K562 (cell line): Measurements from ENCODE around the gene CASKIN1. TPM values are rescaled to one million over a fixed set of nuclear protein-coding genes. Genes with fewer than 3 reads are reported as not detected.

Experiments
- ATAC-seq: fragments of 200-7000 bp; cut with Tn5 transposase; 3 replicates; pipeline ENCODE4 v1.9.1; 2020; ENCODE audit warnings: moderate library complexity
- BruUV-seq: library from RNA; stranded (reverse); fragments of 400-500 nt; replicated peaks from 2 replicates; lab custom pipeline; 2021; lab: Mats Ljungman, UMichigan
- CTCF ChIA-PET: fragments of 300-600 bp; formaldehyde crosslinking; extraction: SDS; loops from one replicate; lab custom pipeline; 2021; ENCODE audit warnings: low intra/inter-chr PET ratio; lab: Yijun Ruan, JAX
- POLR2A ChIA-PET: fragments of 300-600, 350-650 bp; sonication (Branson Sonifier 250); formaldehyde crosslinking; extraction: SDS; loops from one replicate; lab custom pipeline; 2021; ENCODE audit warnings: antibody characterized with exemption, inconsistent platforms; lab: Yijun Ruan, JAX
- DNase-seq, 4 experiments: peaks; one replicate each; pipeline versions ENCODE4 v3.0.0 to v3.0.0-alpha.2; 2011 to 2018; ENCODE audit warnings: low spot score in 3 of 4, mixed read lengths in 3 of 4; ENCODE audit errors: extremely low read depth in 1 of 4
- FAIRE-seq: peaks from 2 replicates; lab custom pipeline; 2011; peaks lifted over from hg19 to GRCh38; lab: Jason Lieb, UNC
- H2AFZ ChIP-seq: 2 replicates; pipeline ENCODE4 v1.6.0; 2011; ENCODE audit warnings: low read depth, low read length, control low read depth, inconsistent platforms
- H3K27ac ChIP-seq: fragments of 200-600 bp; 3 replicates; pipeline ENCODE4 v1.8.0; 2011; ENCODE audit warnings: low read depth, mild to moderate bottlenecking, control low read depth, inconsistent platforms, low read length, moderate library complexity, mixed read lengths; ENCODE audit errors: extremely low read depth
- H3K27me3 ChIP-seq, 2 experiments: fragments of 300-600 bp in 1 of 2; 2 replicates in 1 of 2; 3 replicates in 1 of 2; pipeline versions ENCODE4 v1.6.0 to v1.8.0; 2011; ENCODE audit warnings: inconsistent platforms in 2 of 2, low read length in 2 of 2, mild to moderate bottlenecking in 1 of 2, mixed read lengths in 1 of 2, moderate library complexity in 1 of 2; ENCODE audit not compliant: control insufficient read depth in 2 of 2, insufficient read depth in 2 of 2
- H3K36me3 ChIP-seq: fragments of 300-600 bp; 3 replicates; pipeline ENCODE4 v1.8.0; 2011; ENCODE audit warnings: mild to moderate bottlenecking, low read length, inconsistent platforms; ENCODE audit not compliant: control insufficient read depth, insufficient read depth
- H3K4me1 ChIP-seq, 2 experiments: fragments of 200-600 bp in 1 of 2; replicated peaks in 1 of 2; 2 replicates in 1 of 2; 3 replicates in 1 of 2; pipeline versions ENCODE4 v1.5.1 to v1.8.0; 2011; ENCODE audit warnings: inconsistent platforms in 2 of 2, low read length in 2 of 2, mild to moderate bottlenecking in 1 of 2, mixed read lengths in 1 of 2, moderate library complexity in 1 of 2; ENCODE audit not compliant: control insufficient read depth in 2 of 2, insufficient read depth in 2 of 2
- H3K4me2 ChIP-seq: 2 replicates; pipeline ENCODE4 v1.6.1; 2011; ENCODE audit warnings: low read length, control low read depth, inconsistent platforms, mixed read lengths; ENCODE audit not compliant: insufficient read depth
- H3K4me3 ChIP-seq: fragments of 200-600 bp; sonication (generic), shearing (Covaris generic); 2 replicates; pipeline ENCODE4 v1.5.1; 2016; ENCODE audit warnings: control low read depth, inconsistent platforms
- H3K79me2 ChIP-seq: fragments of 200-600 bp; 3 replicates; pipeline ENCODE4 v1.8.0; 2011; ENCODE audit warnings: low read length, inconsistent platforms; ENCODE audit not compliant: control insufficient read depth, insufficient read depth
- H3K9ac ChIP-seq, 2 experiments: 2 replicates each; pipeline versions ENCODE4 v1.6.0 to v1.6.1; 2011; ENCODE audit warnings: low read depth in 2 of 2, low read length in 2 of 2, control low read depth in 1 of 2, inconsistent platforms in 1 of 2, mild to moderate bottlenecking in 1 of 2, mixed read lengths in 1 of 2; ENCODE audit not compliant: insufficient read depth in 1 of 2
- H3K9me1 ChIP-seq: one replicate; pipeline ENCODE4 v1.6.0; 2011; ENCODE audit warnings: inconsistent platforms, mild to moderate bottlenecking, low read length, moderate library complexity; ENCODE audit not compliant: control insufficient read depth, insufficient read depth
- H3K9me3 ChIP-seq: replicated peaks from 2 replicates; pipeline ENCODE4 v1.5.1; 2011; ENCODE audit warnings: low read depth, low read length, inconsistent platforms; ENCODE audit not compliant: control insufficient read depth, insufficient read depth
- H4K20me1 ChIP-seq: replicated peaks from 2 replicates; pipeline ENCODE4 v1.6.1; 2011; ENCODE audit warnings: low read length, inconsistent platforms, mixed read lengths; ENCODE audit not compliant: control insufficient read depth, insufficient read depth
- CBFA2T2 ChIP-seq: fragments of 450-650 bp; conservative IDR thresholded peaks from 2 replicates; pipeline ENCODE4 v1.6.1; 2017; ENCODE audit warnings: mild to moderate bottlenecking
- CHD1 ChIP-seq: fragments of 200-600 bp; sonication (generic); IDR thresholded peaks from one replicate; pipeline ENCODE4 v1.6.1; 2012; ENCODE audit warnings: mild to moderate bottlenecking, moderate library complexity, low read length, inconsistent platforms
- CHD2 ChIP-seq: IDR thresholded peaks from 2 replicates; pipeline ENCODE4 v1.6.1; 2011; ENCODE audit warnings: low read depth, low read length
- HOXB6 ChIP-seq: fragments of 250-450 bp; sonication (Bioruptor Pico); IDR thresholded peaks from 2 replicates; pipeline ENCODE4 v1.5.1; 2022; ENCODE audit warnings: mild to moderate bottlenecking, borderline replicate concordance
- L3MBTL2 ChIP-seq: fragments of 450-650 bp; IDR thresholded peaks from 2 replicates; pipeline ENCODE4 v1.6.1; 2016; ENCODE audit warnings: mild to moderate bottlenecking, moderate library complexity
- MYNN ChIP-seq, 2 experiments: sonication (generic); formaldehyde crosslinking in 1 of 2; IDR thresholded peaks; 2 replicates each; pipeline versions ENCODE4 v1.5.0 to v1.6.1; 2016 to 2020; ENCODE audit warnings: antibody characterized with exemption in 1 of 2, missing genetic modification reagents in 1 of 2
- NFATC3 ChIP-seq: fragments of 450-650 bp; IDR thresholded peaks from 2 replicates; pipeline ENCODE4 v1.6.1; 2017; ENCODE audit warnings: mild to moderate bottlenecking
- POLR2A ChIP-seq: fragments of 450-650 bp; conservative IDR thresholded peaks from 2 replicates; pipeline ENCODE4 v1.6.1; 2016
- RB1 ChIP-seq: fragments of 450-650 bp; IDR thresholded peaks from 2 replicates; pipeline ENCODE4 v1.6.1; 2017; ENCODE audit warnings: low read depth, mild to moderate bottlenecking
- SUPT5H ChIP-seq: fragments of 450-650 bp; IDR thresholded peaks from 2 replicates; pipeline ENCODE4 v1.6.1; 2016
- ZFX ChIP-seq: sonication (generic); formaldehyde crosslinking; IDR thresholded peaks from 2 replicates; pipeline ENCODE4 v1.8.0; 2022; ENCODE audit warnings: mild to moderate bottlenecking, missing genetic modification reagents, moderate library complexity
- ZNF140 ChIP-seq: fragments of 250-450 bp; sonication (Bioruptor Pico); IDR thresholded peaks from 2 replicates; pipeline ENCODE4 v1.8.0; 2021; ENCODE audit warnings: moderate library complexity, mild to moderate bottlenecking, inconsistent platforms
- ZNF316 ChIP-seq: fragments of 450-650 bp; IDR thresholded peaks from 2 replicates; pipeline ENCODE4 v1.6.1; 2016
- ZNF707 ChIP-seq: fragments of 250-450 bp; sonication (Bioruptor Pico); conservative IDR thresholded peaks from 2 replicates; pipeline ENCODE4 v1.8.0; 2022; ENCODE audit warnings: inconsistent platforms, mild to moderate bottlenecking, moderate library complexity
- WGBS: fragments of 100-300 bp; shearing (Covaris generic); methylation state at CpG from one replicate; pipeline ENCODE4 v1.1.6; 2016; ENCODE audit warnings: low coverage, mixed read lengths; ENCODE audit not compliant: insufficient coverage; ENCODE audit errors: missing lambda C conversion rate; 5-methylcytosine and 5-hydroxymethylcytosine counted together
- in situ Hi-C: fragments of 300-500 bp; cut with MboI; formaldehyde crosslinking; loops from 4 replicates; pipeline ENCODE4 v1.15.0; 2018; ENCODE audit warnings: inconsistent platforms, mixed read lengths
- intact Hi-C: fragments of 100-400 bp; cut with micrococcal nuclease; formaldehyde crosslinking; loops from 2 replicates; pipeline ENCODE4 v1.14.2; 2022
- polyA plus RNA-seq, 8 experiments: library from polyadenylated mRNA; depleted of rRNA in 4 of 8; stranded (reverse) in 5 of 8; unstranded in 3 of 8; fragments of >200 nt; fragmentation: Nextera tagmentation in 2 of 8; fragmentation: Illumina TruSeq in 1 of 8; extraction: Ambion mirVana in 2 of 8; extraction: Trizol in 1 of 8; gene quantifications; 2 replicates each; pipeline versions ENCODE4 v1.2.1 to v1.2.3, GENCODE V29; 2011 to 2014; ENCODE audit warnings: inconsistent platforms in 1 of 8, missing spikeins in 1 of 8
- total RNA-seq, 7 experiments: library from RNA; depleted of rRNA in 6 of 7; stranded (reverse); fragments of >200 nt in 6 of 7; fragmentation: Illumina TruSeq in 2 of 7; extraction: Trizol in 2 of 7; gene quantifications; 2 replicates each; pipeline versions ENCODE4 v1.2.1 to v1.2.3, GENCODE V29; 2011 to 2021; ENCODE audit warnings: low replicate concordance in 1 of 7
- TF ChIP-seq, protein P1 (sequence below): IDR thresholded peaks from 2 replicates; pipeline ENCODE4 v1.6.1; 2016; ENCODE audit warnings: missing genetic modification characterization, missing compliant biosample characterization
- TF ChIP-seq, protein P2 (sequence below): sonication (generic); formaldehyde crosslinking; IDR thresholded peaks from 2 replicates; pipeline ENCODE4 v1.9.0; 2022; ENCODE audit warnings: mild to moderate bottlenecking, missing genetic modification reagents
- TF ChIP-seq, protein P3 (sequence below): sonication (generic); formaldehyde crosslinking; IDR thresholded peaks from 2 replicates; pipeline ENCODE4 v1.8.0; 2022; ENCODE audit warnings: mild to moderate bottlenecking, missing genetic modification reagents, borderline replicate concordance
- TF ChIP-seq, protein P4 (sequence below): sonication (generic); formaldehyde crosslinking; IDR thresholded peaks from 2 replicates; pipeline ENCODE4 v1.8.1; 2023; ENCODE audit warnings: mild to moderate bottlenecking, missing genetic modification reagents, moderate library complexity

CASKIN1 gene
- total and polyA plus RNA-seq, 9 of the 15 experiments (the other 6 are each of a cell fraction or from before 2014, with no cell fraction given), result 0.15 to 4.5 (median 1.5) TPM; not detected in 2

DNA sequence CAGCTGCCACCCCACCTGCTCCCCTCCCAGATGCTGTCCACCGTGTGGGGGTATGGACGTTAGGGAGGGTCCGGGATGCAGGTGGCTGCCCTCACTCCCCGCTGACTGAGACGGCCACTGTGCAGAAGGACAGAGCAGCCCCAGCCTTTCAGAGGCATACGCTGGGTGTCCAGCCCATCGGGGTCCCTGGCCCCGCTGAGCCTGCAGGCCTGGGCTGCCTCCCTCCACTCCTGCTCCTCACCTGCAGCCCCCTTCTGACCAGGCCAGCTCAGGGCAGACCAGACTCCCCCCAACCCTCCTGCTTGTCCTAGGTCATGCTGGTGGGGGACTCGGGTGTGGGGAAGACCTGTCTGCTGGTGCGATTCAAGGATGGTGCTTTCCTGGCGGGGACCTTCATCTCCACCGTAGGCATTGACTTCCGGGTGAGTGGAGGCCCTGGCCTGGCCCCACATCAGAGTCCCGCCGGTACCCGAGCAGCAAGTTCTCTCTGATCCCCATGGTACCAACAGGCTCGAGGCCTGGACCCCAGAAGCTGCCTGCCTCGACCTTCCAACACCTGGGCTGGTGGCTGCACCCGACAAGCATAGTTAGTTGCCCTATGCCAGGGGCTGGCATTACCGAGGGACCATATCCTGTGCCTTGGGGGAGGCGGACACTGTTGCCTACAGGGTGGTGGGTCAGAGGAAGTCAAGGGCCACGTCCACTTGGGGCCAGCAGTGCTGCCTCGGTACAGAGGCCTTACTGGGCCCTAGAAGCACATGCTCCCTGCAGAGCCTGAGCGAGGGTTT is 46.6 kb downstream of the CASKIN1 start:
- CTCF ChIA-PET, result interaction anchor here (0.6 kb wide), 1 partner anchor 827 kb away, joined by 4 read pairs; no protein-coding TSS in a partner anchor
- in situ Hi-C loops, result loop anchor here (10.0 kb wide), 1 partner anchor 65 kb away; no protein-coding TSS in a partner anchor
- H3K4me1 ChIP-seq, result peaks cover 30 to 64% of the 10 kb centered on the region in 2 experiments
- no TSS peak for BruUV-seq
- peak overlapping the region; percentile 82; the same call in 2 of the 3 replicates for H3K27ac ChIP-seq
- H3K9me1 ChIP-seq, result peaks cover 21% of the 10 kb centered on the region
- no peak for FAIRE-seq
- intact Hi-C loops, result no loop called here
- ATAC-seq, result no peak
- H3K9me3 ChIP-seq, result no peaks in the 10 kb centered on the region
- H3K4me2 ChIP-seq, result peak overlapping the region; percentile 72
- peaks cover 38% of the 10 kb centered on the region for H3K36me3 ChIP-seq
- peak overlapping the region; percentile 48; the same call in 1 of the 2 replicates for H3K4me3 ChIP-seq
- peak in 2 of 4 experiments; percentile 39 to 58 for DNase-seq
- H3K9ac ChIP-seq, result peak overlapping the region; percentile 34 to 91
- peaks cover 47% of the 10 kb centered on the region for H4K20me1 ChIP-seq
- H3K27me3 ChIP-seq, result no peaks in the 10 kb centered on the region
- WGBS, result 20% methylated on average over 23 of the region's 24 CpGs
- no peak overlapping the region for H2AFZ ChIP-seq
- POLR2A ChIA-PET, result interaction anchor here (0.5 to 2.1 kb wide), 6 partner anchors 9 to 337 kb away, joined by 3 to 7 read pairs (median 3); partner anchors contain the start of gene RNF151
- peaks cover 40% of the 10 kb centered on the region for H3K79me2 ChIP-seq
- TF ChIP-seq ZNF316 (no peak), RB1 (0 out of 2 replicates have a peak, but pooled peaks have one; percentile 2), NFATC3 (no peak), ZNF140 (CRISPR knock-in tag) (no peak), ZFX (CRISPR knock-in tag) (peak; percentile 60), POLR2A (peak; percentile 14; the same call in 1 of the 2 replicates), CHD2 (peak; percentile 23), HOXB6 (CRISPR knock-in tag) (no peak), CHD1 (peak; percentile 16), SUPT5H (peak; percentile 34; the same call in 1 of the 2 replicates), ZNF707 (no peak), MYNN (IDR thresholded peaks at IDR 0.05) (0 out of 2 replicates have a peak, but pooled peaks have one; percentile 20), MYNN (CRISPR knock-in tag; IDR thresholded peaks at IDR 0.05) (no peak), L3MBTL2 (peak; percentile 57; the same call in 1 of the 2 replicates), CBFA2T2 (no peak)
- TF ChIP-seq, protein P1, sequence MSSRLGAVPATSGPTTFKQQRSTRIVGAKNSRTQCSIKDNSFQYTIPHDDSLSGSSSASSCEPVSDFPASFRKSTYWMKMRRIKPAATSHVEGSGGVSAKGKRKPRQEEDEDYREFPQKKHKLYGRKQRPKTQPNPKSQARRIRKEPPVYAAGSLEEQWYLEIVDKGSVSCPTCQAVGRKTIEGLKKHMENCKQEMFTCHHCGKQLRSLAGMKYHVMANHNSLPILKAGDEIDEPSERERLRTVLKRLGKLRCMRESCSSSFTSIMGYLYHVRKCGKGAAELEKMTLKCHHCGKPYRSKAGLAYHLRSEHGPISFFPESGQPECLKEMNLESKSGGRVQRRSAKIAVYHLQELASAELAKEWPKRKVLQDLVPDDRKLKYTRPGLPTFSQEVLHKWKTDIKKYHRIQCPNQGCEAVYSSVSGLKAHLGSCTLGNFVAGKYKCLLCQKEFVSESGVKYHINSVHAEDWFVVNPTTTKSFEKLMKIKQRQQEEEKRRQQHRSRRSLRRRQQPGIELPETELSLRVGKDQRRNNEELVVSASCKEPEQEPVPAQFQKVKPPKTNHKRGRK (tag), result no peak
- TF ChIP-seq, protein P2, sequence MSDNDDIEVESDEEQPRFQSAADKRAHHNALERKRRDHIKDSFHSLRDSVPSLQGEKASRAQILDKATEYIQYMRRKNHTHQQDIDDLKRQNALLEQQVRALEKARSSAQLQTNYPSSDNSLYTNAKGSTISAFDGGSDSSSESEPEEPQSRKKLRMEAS, result peak; percentile 39; the same call in 1 of the 2 replicates
- TF ChIP-seq, protein P3, sequence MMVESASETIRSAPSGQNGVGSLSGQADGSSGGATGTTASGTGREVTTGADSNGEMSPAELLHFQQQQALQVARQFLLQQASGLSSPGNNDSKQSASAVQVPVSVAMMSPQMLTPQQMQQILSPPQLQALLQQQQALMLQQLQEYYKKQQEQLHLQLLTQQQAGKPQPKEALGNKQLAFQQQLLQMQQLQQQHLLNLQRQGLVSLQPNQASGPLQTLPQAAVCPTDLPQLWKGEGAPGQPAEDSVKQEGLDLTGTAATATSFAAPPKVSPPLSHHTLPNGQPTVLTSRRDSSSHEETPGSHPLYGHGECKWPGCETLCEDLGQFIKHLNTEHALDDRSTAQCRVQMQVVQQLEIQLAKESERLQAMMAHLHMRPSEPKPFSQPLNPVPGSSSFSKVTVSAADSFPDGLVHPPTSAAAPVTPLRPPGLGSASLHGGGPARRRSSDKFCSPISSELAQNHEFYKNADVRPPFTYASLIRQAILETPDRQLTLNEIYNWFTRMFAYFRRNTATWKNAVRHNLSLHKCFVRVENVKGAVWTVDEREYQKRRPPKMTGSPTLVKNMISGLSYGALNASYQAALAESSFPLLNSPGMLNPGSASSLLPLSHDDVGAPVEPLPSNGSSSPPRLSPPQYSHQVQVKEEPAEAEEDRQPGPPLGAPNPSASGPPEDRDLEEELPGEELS (CRISPR knock-in tag), result 0 out of 2 replicates have a peak, but pooled peaks have one; percentile 2
- TF ChIP-seq, protein P4, sequence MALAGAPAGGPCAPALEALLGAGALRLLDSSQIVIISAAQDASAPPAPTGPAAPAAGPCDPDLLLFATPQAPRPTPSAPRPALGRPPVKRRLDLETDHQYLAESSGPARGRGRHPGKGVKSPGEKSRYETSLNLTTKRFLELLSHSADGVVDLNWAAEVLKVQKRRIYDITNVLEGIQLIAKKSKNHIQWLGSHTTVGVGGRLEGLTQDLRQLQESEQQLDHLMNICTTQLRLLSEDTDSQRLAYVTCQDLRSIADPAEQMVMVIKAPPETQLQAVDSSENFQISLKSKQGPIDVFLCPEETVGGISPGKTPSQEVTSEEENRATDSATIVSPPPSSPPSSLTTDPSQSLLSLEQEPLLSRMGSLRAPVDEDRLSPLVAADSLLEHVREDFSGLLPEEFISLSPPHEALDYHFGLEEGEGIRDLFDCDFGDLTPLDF (CRISPR knock-in tag), result no peak
